WERI-Rb-1 (cell line): ENCODE data around the gene TSR3.
A peak's percentile ranks its signal among the peaks of the same experiment; 100 is the strongest.

Experiments
- DNase-seq: peaks from one replicate; pipeline ENCODE4 v3.0.0-alpha.2; 2020
- H3K27ac ChIP-seq: fragments of 250-450 bp; sonication (Bioruptor Pico); 2 replicates; pipeline ENCODE4 v1.5.1; 2020; ENCODE audit warnings: mild to moderate bottlenecking, moderate library complexity
- H3K27me3 ChIP-seq: fragments of 250-450 bp; sonication (Bioruptor Pico); 2 replicates; pipeline ENCODE4 v1.5.1; 2021; ENCODE audit warnings: mild to moderate bottlenecking, low read depth, moderate library complexity; ENCODE audit not compliant: insufficient read depth, severe bottlenecking
- H3K36me3 ChIP-seq: fragments of 250-450 bp; sonication (Bioruptor Pico); 2 replicates; pipeline ENCODE4 v1.5.1; 2020; ENCODE audit warnings: mild to moderate bottlenecking, moderate library complexity
- H3K4me3 ChIP-seq: 2 replicates; pipeline ENCODE4 v1.5.1; 2011; ENCODE audit warnings: low read depth, mild to moderate bottlenecking, control low read depth, low read length
- H3K9me3 ChIP-seq: fragments of 250-450 bp; sonication (Bioruptor Pico); 2 replicates; pipeline ENCODE4 v1.5.1; 2021; ENCODE audit warnings: mild to moderate bottlenecking, moderate library complexity; ENCODE audit not compliant: severe bottlenecking
- CTCF ChIP-seq: IDR thresholded peaks from 2 replicates; pipeline ENCODE4 v1.5.1; 2011; ENCODE audit warnings: low read depth, mild to moderate bottlenecking, control low read depth, inconsistent platforms, low read length

Gene TSR3

GRCh38 chr16:1335996-1336395 is 15.7 kb downstream of the TSR3 start:
- Histone ChIP-seq H3K36me3 (no peaks in the 10 kb centered on the region), H3K27ac (no peak overlapping the region), H3K4me3 (no peak overlapping the region), H3K9me3 (peaks cover 3% of the 10 kb centered on the region), H3K27me3 (peaks cover 77% of the 10 kb centered on the region)
- TF ChIP-seq CTCF = 0 out of 2 replicates have a peak, but pooled peaks have one; percentile 14
- no peak for DNase-seq

GRCh38 chr16:1335211-1335971 is 16.3 kb downstream of the TSR3 start:
- Histone ChIP-seq H3K4me3 (no peak overlapping the region), H3K27me3 (peaks cover 79% of the 10 kb centered on the region), H3K9me3 (peaks cover 5% of the 10 kb centered on the region), H3K36me3 (no peaks in the 10 kb centered on the region), H3K27ac (no peak overlapping the region)
- DNase-seq = no peak
- TF ChIP-seq CTCF = no peak

- DNase-seq = no peak
- H3K27ac ChIP-seq = no peak overlapping the region
- peaks cover 79% of the 10 kb centered on the region for H3K27me3 ChIP-seq
These were observed 16.9 kb downstream of the TSR3 start for GRCh38 chr16:1334739-1335138.

GRCh38 chr16:1333854-1334700 is 17.6 kb downstream of the TSR3 start:
- Histone ChIP-seq H3K27me3 (peaks cover 77% of the 10 kb centered on the region), H3K36me3 (no peaks in the 10 kb centered on the region), H3K27ac (no peak overlapping the region), H3K4me3 (peak overlapping the region; percentile 28; the same call in 1 of the 2 replicates), H3K9me3 (peaks cover 9% of the 10 kb centered on the region)
- DNase-seq = no peak
- TF ChIP-seq CTCF = no peak

More at GRCh38 chr16:1334739-1335138, 16.9 kb downstream of the TSR3 start:
- no peak for TF ChIP-seq CTCF
- Histone ChIP-seq H3K9me3 (peaks cover 9% of the 10 kb centered on the region), H3K4me3 (no peak overlapping the region), H3K36me3 (no peaks in the 10 kb centered on the region)

GRCh38 chr16:1333149-1333812 is 18.4 kb downstream of the TSR3 start, which contains the start of gene BAIAP3:
Gene BAIAP3, plus strand, starts transcription at chr16:1333645. Its CDS starts 4,905 bp downstream, at chr16:1338550.
- peaks cover 70% of the 10 kb centered on the region for H3K27me3 ChIP-seq
- peaks cover 9% of the 10 kb centered on the region for H3K9me3 ChIP-seq
- H3K36me3 ChIP-seq = no peaks in the 10 kb centered on the region
- no peak for TF ChIP-seq CTCF
- no peak for DNase-seq
- peak within 1 kb of the TSS; percentile 28; the same call in 1 of the 2 replicates for H3K4me3 ChIP-seq
- no peak within 1 kb of the TSS for H3K27ac ChIP-seq
